H9 (cell line): ENCODE measurements around the gene ENTPD1. TPM values are rescaled to one million over a fixed set of nuclear protein-coding genes. Genes with fewer than 3 reads are reported as not detected.
A peak's percentile ranks its signal among the peaks of the same experiment; 100 is the strongest.
"Not testable (repeated sequence)": the region's sequence is repeated elsewhere in the genome, so short reads cannot be mapped to it uniquely, and the experiment has no call there.

ENCODE experiments used
- DNase-seq: peaks from one replicate; pipeline ENCODE4 v3.0.0-alpha.2; 2017
- H2AFZ ChIP-seq: one replicate; pipeline ENCODE4 v1.6.1; 2013; ENCODE audit warnings: mild to moderate bottlenecking, low read length, control low read depth, moderate library complexity
- H2AK5ac ChIP-seq: 2 replicates; pipeline ENCODE4 v1.6.1; 2013; ENCODE audit warnings: low read length, control low read depth, mixed read lengths; ENCODE audit not compliant: insufficient read length
- H2BK120ac ChIP-seq: one replicate; pipeline ENCODE4 v1.6.1; 2013; ENCODE audit warnings: low read depth, mild to moderate bottlenecking, low read length, control low read depth, inconsistent platforms; ENCODE audit not compliant: poor library complexity, severe bottlenecking
- H2BK12ac ChIP-seq: 2 replicates; pipeline ENCODE4 v1.6.1; 2013; ENCODE audit warnings: low read length, control low read depth, mixed read lengths, low read depth; ENCODE audit not compliant: insufficient read length
- H2BK15ac ChIP-seq: 2 replicates; pipeline ENCODE4 v1.6.1; 2013; ENCODE audit warnings: low read depth, low read length, control low read depth
- H2BK20ac ChIP-seq: one replicate; pipeline ENCODE4 v1.6.1; 2013; ENCODE audit warnings: low read depth, mild to moderate bottlenecking, low read length, control low read depth, inconsistent platforms; ENCODE audit not compliant: poor library complexity, severe bottlenecking
- H2BK5ac ChIP-seq: 2 replicates; pipeline ENCODE4 v1.6.1; 2013; ENCODE audit warnings: low read length, control low read depth, mixed read lengths; ENCODE audit not compliant: insufficient read length
- H3K14ac ChIP-seq: 2 replicates; pipeline ENCODE4 v1.6.1; 2013; ENCODE audit warnings: low read length, control low read depth; ENCODE audit not compliant: insufficient read depth
- H3K18ac ChIP-seq: 2 replicates; pipeline ENCODE4 v1.6.1; 2013; ENCODE audit warnings: low read depth, mild to moderate bottlenecking, mixed read lengths, low read length, control low read depth; ENCODE audit not compliant: insufficient read length
- H3K23ac ChIP-seq: 2 replicates; pipeline ENCODE4 v1.6.1; 2013; ENCODE audit warnings: low read length, control low read depth, mixed read lengths, low read depth; ENCODE audit not compliant: insufficient read length
- H3K23me2 ChIP-seq: 2 replicates; pipeline ENCODE4 v1.6.1; 2013; ENCODE audit warnings: low read depth, mild to moderate bottlenecking, mixed read lengths, low read length, control low read depth; ENCODE audit not compliant: insufficient read length, poor library complexity, severe bottlenecking
- H3K27ac ChIP-seq: 2 replicates; pipeline ENCODE4 v1.5.1; 2013; ENCODE audit warnings: low read length, control low read depth, mixed read lengths, low read depth; ENCODE audit not compliant: insufficient read length
- H3K27me3 ChIP-seq: 2 replicates; pipeline ENCODE4 v1.6.1; 2013; ENCODE audit warnings: low read length, control low read depth, inconsistent platforms; ENCODE audit not compliant: insufficient read depth
- H3K4ac ChIP-seq: 2 replicates; pipeline ENCODE4 v1.6.1; 2013; ENCODE audit warnings: low read depth, mild to moderate bottlenecking, control low read depth, inconsistent platforms, low read length, moderate library complexity
- H3K4me1 ChIP-seq: 2 replicates; pipeline ENCODE4 v1.6.1; 2013; ENCODE audit warnings: low read length, control low read depth, inconsistent platforms; ENCODE audit not compliant: insufficient read depth
- H3K4me2 ChIP-seq: 2 replicates; pipeline ENCODE4 v1.6.1; 2013; ENCODE audit warnings: low read length, control low read depth, mixed read lengths; ENCODE audit not compliant: insufficient read length, insufficient read depth
- H3K56ac ChIP-seq: 2 replicates; pipeline ENCODE4 v1.6.1; 2013; ENCODE audit warnings: low read depth, mild to moderate bottlenecking, mixed read lengths, low read length, control low read depth; ENCODE audit not compliant: insufficient read length
- H3K79me1 ChIP-seq: 2 replicates; pipeline ENCODE4 v1.6.1; 2013; ENCODE audit warnings: low read depth, mild to moderate bottlenecking, moderate library complexity, low read length, control low read depth, inconsistent platforms; ENCODE audit not compliant: insufficient read depth, poor library complexity, severe bottlenecking
- H3K79me2 ChIP-seq: 2 replicates; pipeline ENCODE4 v1.6.1; 2013; ENCODE audit warnings: low read length, control low read depth, inconsistent platforms; ENCODE audit not compliant: insufficient read depth
- H3K9ac ChIP-seq: 2 replicates; pipeline ENCODE4 v1.6.1; 2013; ENCODE audit warnings: low read length, control low read depth, mixed read lengths; ENCODE audit not compliant: insufficient read length; ENCODE audit errors: extremely low read depth
- H3K9me3 ChIP-seq: one replicate; pipeline ENCODE4 v1.6.1; 2013; ENCODE audit warnings: low read depth, low read length, inconsistent platforms; ENCODE audit not compliant: control insufficient read depth
- H3T11ph ChIP-seq: one replicate; pipeline ENCODE4 v1.6.1; 2013; ENCODE audit warnings: mild to moderate bottlenecking, low read length, control low read depth, inconsistent platforms
- H4K20me1 ChIP-seq: one replicate; pipeline ENCODE4 v1.6.1; 2013; ENCODE audit not compliant: control insufficient read depth, insufficient read length, insufficient read depth
- H4K5ac ChIP-seq: 2 replicates; pipeline ENCODE4 v1.6.1; 2013; ENCODE audit warnings: low read depth, mild to moderate bottlenecking, mixed read lengths, low read length, control low read depth; ENCODE audit not compliant: insufficient read length
- H4K8ac ChIP-seq: replicated peaks from 2 replicates; pipeline ENCODE4 v1.6.1; 2013; ENCODE audit warnings: low read length, control low read depth, mixed read lengths, low read depth; ENCODE audit not compliant: insufficient read length
- H4K91ac ChIP-seq: 2 replicates; pipeline ENCODE4 v1.6.1; 2013; ENCODE audit warnings: low read depth, mild to moderate bottlenecking, moderate library complexity, mixed read lengths, low read length, control low read depth; ENCODE audit not compliant: insufficient read length
- H3K27ac Mint-ChIP-seq, 3 experiments: 2 replicates in 2 of 3; 3 replicates in 1 of 3; pipeline ENCODE4 v1.8.0; 2020 to 2021; ENCODE audit warnings: mixed read lengths in 3 of 3, mild to moderate bottlenecking in 1 of 3, moderate library complexity in 1 of 3
- H3K27me3 Mint-ChIP-seq: 2 replicates; pipeline ENCODE4 v1.8.0; 2021; ENCODE audit warnings: low read depth, mild to moderate bottlenecking, moderate library complexity, mixed read lengths
- H3K36me3 Mint-ChIP-seq, 3 experiments: 2 replicates in 2 of 3; 3 replicates in 1 of 3; pipeline ENCODE4 v1.8.0; 2020 to 2021; ENCODE audit warnings: low read depth in 3 of 3, mixed read lengths in 3 of 3; ENCODE audit not compliant: insufficient read depth in 1 of 3
- H3K4me1 Mint-ChIP-seq, 2 experiments: 2 replicates each; pipeline ENCODE4 v1.8.0; 2020; ENCODE audit warnings: mixed read lengths in 2 of 2
- H3K4me3 Mint-ChIP-seq, 2 experiments: 2 replicates in 1 of 2; 3 replicates in 1 of 2; pipeline ENCODE4 v1.8.0; 2020 to 2021; ENCODE audit warnings: mild to moderate bottlenecking in 2 of 2, mixed read lengths in 2 of 2, moderate library complexity in 1 of 2
- H3K9me3 Mint-ChIP-seq, 2 experiments: 2 replicates in 1 of 2; 3 replicates in 1 of 2; pipeline ENCODE4 v1.8.0; 2020; ENCODE audit warnings: mild to moderate bottlenecking in 2 of 2, mixed read lengths in 2 of 2, moderate library complexity in 1 of 2
- CTCF ChIP-seq: fragments of 200-600 bp; sonication (generic); conservative IDR thresholded peaks from 3 replicates; pipeline ENCODE4 v1.8.0; 2021; ENCODE audit warnings: antibody characterized with exemption, mild to moderate bottlenecking
- WGBS: extraction: QIAGEN DNeasy Blood & Tissue Kit; methylation state at CpG from one replicate; pipeline ENCODE4 v1.1.7; 2013; ENCODE audit warnings: missing lambda C conversion rate, low lambda C conversion rate, mixed read lengths; ENCODE audit not compliant: insufficient read length; ENCODE audit errors: extremely low coverage; 5-methylcytosine and 5-hydroxymethylcytosine counted together
- total RNA-seq: library from RNA; stranded (reverse); gene quantifications from 2 replicates; pipeline ENCODE4 v1.2.1, GENCODE V29; 2021

The ENTPD1 gene
- total RNA-seq, 1 experiment from 2014 or later = 1.9 TPM

GRCh38 chr10:95798096-95798855 lies 42.3 kb downstream of the ENTPD1 start:
- H4K20me1 ChIP-seq = no peaks in the 10 kb centered on the region
- Mint-ChIP-seq H3K4me1 (no peaks in the 10 kb centered on the region), H3K4me3 (no peak overlapping the region), H3K9me3 (peaks cover 35 to 40% of the 10 kb centered on the region in 2 experiments), H3K27me3 (no peaks in the 10 kb centered on the region), H3K27ac (no peak overlapping the region), H3K36me3 (peaks cover 17 to 23% (median 18%) of the 10 kb centered on the region in 3 experiments)
- no peak overlapping the region for H4K5ac ChIP-seq
- no peak overlapping the region for H3K4me2 ChIP-seq
- no peaks in the 10 kb centered on the region for H3K27me3 ChIP-seq
- no peak overlapping the region for H2BK12ac ChIP-seq
- H3K79me1 ChIP-seq = no peaks in the 10 kb centered on the region
- H3K9me3 ChIP-seq = peaks cover 6% of the 10 kb centered on the region
- H3K9ac ChIP-seq = no peak overlapping the region
- H2BK120ac ChIP-seq = no peak overlapping the region
- no peak for DNase-seq
- no peak overlapping the region for H2AK5ac ChIP-seq
- H3T11ph ChIP-seq = no peak overlapping the region
- no peak overlapping the region for H3K18ac ChIP-seq
- no peak overlapping the region for H2BK5ac ChIP-seq
- H3K4ac ChIP-seq = no peak overlapping the region
- H2BK15ac ChIP-seq = no peak overlapping the region
- H2AFZ ChIP-seq = no peak overlapping the region
- H3K23me2 ChIP-seq = no peaks in the 10 kb centered on the region
- H3K79me2 ChIP-seq = no peaks in the 10 kb centered on the region
- no peak overlapping the region for H3K27ac ChIP-seq
- H3K4me1 ChIP-seq = no peaks in the 10 kb centered on the region
- no peak overlapping the region for H3K14ac ChIP-seq
- TF ChIP-seq CTCF = no peak
- no peak overlapping the region for H3K56ac ChIP-seq
- no peak overlapping the region for H4K8ac ChIP-seq
- no peak overlapping the region for H2BK20ac ChIP-seq
- H3K23ac ChIP-seq = no peak overlapping the region
- no peak overlapping the region for H4K91ac ChIP-seq

DNA sequence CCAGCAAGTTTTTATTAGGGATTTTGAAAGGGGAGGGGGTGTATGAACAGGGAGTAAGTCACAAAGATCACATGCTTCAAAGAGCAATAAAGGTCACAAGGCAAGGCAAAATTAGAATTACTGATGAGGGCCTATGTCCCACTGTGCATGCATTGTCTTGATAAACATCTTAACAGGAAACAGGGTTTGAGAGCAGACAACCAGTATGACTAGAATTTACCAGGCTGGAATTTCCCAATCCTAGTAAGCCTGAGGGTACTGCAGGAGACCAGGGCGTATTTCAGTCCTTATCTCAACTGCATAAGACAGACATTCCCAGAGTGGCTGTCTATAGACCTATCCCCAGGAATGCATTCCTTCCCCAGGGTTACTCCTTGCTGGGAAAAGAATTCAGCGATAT lies 44.3 kb downstream of the ENTPD1 start:
- H2AK5ac ChIP-seq, H4K8ac ChIP-seq, H3K79me2 ChIP-seq, H2BK12ac ChIP-seq, H3K18ac ChIP-seq, H2BK5ac ChIP-seq, H2BK20ac ChIP-seq, H3K27me3 ChIP-seq, H3K27ac ChIP-seq, H3T11ph ChIP-seq, H4K20me1 ChIP-seq, H3K9me3 ChIP-seq, H3K23ac ChIP-seq, DNase-seq, H2BK120ac ChIP-seq, H2AFZ ChIP-seq, H3K14ac ChIP-seq, H3K4ac ChIP-seq, H3K4me1 Mint-ChIP-seq, H3K27me3 Mint-ChIP-seq, H3K4me1 ChIP-seq, H4K91ac ChIP-seq, H4K5ac ChIP-seq, H3K4me3 Mint-ChIP-seq, H3K4me2 ChIP-seq, H3K23me2 ChIP-seq, H2BK15ac ChIP-seq, H3K9ac ChIP-seq, H3K56ac ChIP-seq, H3K79me1 ChIP-seq: not testable (repeated sequence)
- WGBS = no CpG with 5 or more reads among the region's 2 CpGs
- peaks cover 46 to 51% of the 10 kb centered on the region in 2 experiments for H3K9me3 Mint-ChIP-seq
- H3K27ac Mint-ChIP-seq = peak overlapping the region in 1 of 3 experiments; percentile 57; a peak in 1 of 7 replicates
- peaks cover 17 to 23% (median 18%) of the 10 kb centered on the region in 3 experiments for H3K36me3 Mint-ChIP-seq
